ENCODE data around the gene ATF7IP2. TPM values are rescaled to one million over a fixed set of nuclear protein-coding genes. Genes with fewer than 3 reads are reported as not detected.
"Not testable (repeated sequence)": the region's sequence is repeated elsewhere in the genome, so short reads cannot be mapped to it uniquely, and the experiment has no call there.

The ATF7IP2 gene
- total and polyA plus RNA-seq, 2 donors (not counting 1 experiment from before 2014, with no cell fraction given): 0.89 to 1.2 TPM

- Histone ChIP-seq H2AFZ (ENCODE audit: low read length) (no peak overlapping the region), H3K27ac (ENCODE audit: insufficient read depth, low read length) (no peak overlapping the region), H3K9me3 (ENCODE audit: control insufficient read depth, insufficient read depth, low read depth, low read length) (no peaks in the 10 kb centered on the region), H3K9ac (ENCODE audit: insufficient read depth, low read length) (no peak overlapping the region), H3K36me3 (ENCODE audit: control insufficient read depth, insufficient read depth, low read length) (no peaks in the 10 kb centered on the region), H4K20me1 (ENCODE audit: control insufficient read depth, extremely low read depth, insufficient read depth, low read length) (no peaks in the 10 kb centered on the region), H3K4me3 (replicated peaks in 1 of 4; ENCODE audit: control extremely low read depth in 1 of 4, insufficient read depth in 1 of 4, low read depth in 3 of 4, low read length in 4 of 4) (no peak overlapping the region), H3K79me2 (ENCODE audit: control insufficient read depth, insufficient read depth, low read length) (no peaks in the 10 kb centered on the region), H3K4me2 (ENCODE audit: extremely low read depth, insufficient read depth, low read length) (no peak overlapping the region), H3K27me3 (ENCODE audit: control insufficient read depth, insufficient read depth, low read length) (no peaks in the 10 kb centered on the region), H3K4me1 (ENCODE audit: control insufficient read depth, extremely low read depth, insufficient read depth, low read length) (no peaks in the 10 kb centered on the region)
- peak in 1 of 2 donors; percentile 17 for DNase-seq (ENCODE audit: low read depth in 2 of 2)
- TF ChIP-seq CTCF (conservative IDR thresholded peaks at IDR 0.05 in 1 of 2, IDR thresholded peaks at IDR 0.05 in 1 of 2; ENCODE audit: low read depth in 1 of 2, low read length in 2 of 2) (no peak), EZH2 (IDR thresholded peaks at IDR 0.05; ENCODE audit: low read length, missing control alignments) (no peak)
These were observed 23.6 kb upstream of the ATF7IP2 start for GRCh38 chr16:10362077-10362863.

- H3K36me3 ChIP-seq (ENCODE audit: control insufficient read depth, insufficient read depth, low read length); H3K27me3 ChIP-seq (ENCODE audit: control insufficient read depth, insufficient read depth, low read length); H3K79me2 ChIP-seq (ENCODE audit: control insufficient read depth, insufficient read depth, low read length); H3K9me3 ChIP-seq (ENCODE audit: control insufficient read depth, insufficient read depth, low read depth, low read length); H4K20me1 ChIP-seq (ENCODE audit: control insufficient read depth, extremely low read depth, insufficient read depth, low read length); H3K4me3 ChIP-seq (replicated peaks in 1 of 4; ENCODE audit: control extremely low read depth in 1 of 4, insufficient read depth in 1 of 4, low read depth in 3 of 4, low read length in 4 of 4); DNase-seq (ENCODE audit: low read depth in 2 of 2); H3K27ac ChIP-seq (ENCODE audit: insufficient read depth, low read length); H3K9ac ChIP-seq (ENCODE audit: insufficient read depth, low read length); H3K4me1 ChIP-seq (ENCODE audit: control insufficient read depth, extremely low read depth, insufficient read depth, low read length); H3K4me2 ChIP-seq (ENCODE audit: extremely low read depth, insufficient read depth, low read length); H2AFZ ChIP-seq (ENCODE audit: low read length): not testable (repeated sequence)
These were observed 23.0 kb upstream of the ATF7IP2 start for GRCh38 chr16:10362864-10363197.

GRCh38 chr16:10366619-10367018, 19.2 kb upstream of the ATF7IP2 start:
- H3K36me3 ChIP-seq (ENCODE audit: control insufficient read depth, insufficient read depth, low read length); H3K9me3 ChIP-seq (ENCODE audit: control insufficient read depth, insufficient read depth, low read depth, low read length); H3K4me1 ChIP-seq (ENCODE audit: control insufficient read depth, extremely low read depth, insufficient read depth, low read length); H2AFZ ChIP-seq (ENCODE audit: low read length); DNase-seq (ENCODE audit: low read depth in 2 of 2); H3K27me3 ChIP-seq (ENCODE audit: control insufficient read depth, insufficient read depth, low read length); H3K9ac ChIP-seq (ENCODE audit: insufficient read depth, low read length); H3K79me2 ChIP-seq (ENCODE audit: control insufficient read depth, insufficient read depth, low read length); H3K4me2 ChIP-seq (ENCODE audit: extremely low read depth, insufficient read depth, low read length); H4K20me1 ChIP-seq (ENCODE audit: control insufficient read depth, extremely low read depth, insufficient read depth, low read length); H3K27ac ChIP-seq (ENCODE audit: insufficient read depth, low read length); H3K4me3 ChIP-seq (replicated peaks in 1 of 4; ENCODE audit: control extremely low read depth in 1 of 4, insufficient read depth in 1 of 4, low read depth in 3 of 4, low read length in 4 of 4): not testable (repeated sequence)

DNA sequence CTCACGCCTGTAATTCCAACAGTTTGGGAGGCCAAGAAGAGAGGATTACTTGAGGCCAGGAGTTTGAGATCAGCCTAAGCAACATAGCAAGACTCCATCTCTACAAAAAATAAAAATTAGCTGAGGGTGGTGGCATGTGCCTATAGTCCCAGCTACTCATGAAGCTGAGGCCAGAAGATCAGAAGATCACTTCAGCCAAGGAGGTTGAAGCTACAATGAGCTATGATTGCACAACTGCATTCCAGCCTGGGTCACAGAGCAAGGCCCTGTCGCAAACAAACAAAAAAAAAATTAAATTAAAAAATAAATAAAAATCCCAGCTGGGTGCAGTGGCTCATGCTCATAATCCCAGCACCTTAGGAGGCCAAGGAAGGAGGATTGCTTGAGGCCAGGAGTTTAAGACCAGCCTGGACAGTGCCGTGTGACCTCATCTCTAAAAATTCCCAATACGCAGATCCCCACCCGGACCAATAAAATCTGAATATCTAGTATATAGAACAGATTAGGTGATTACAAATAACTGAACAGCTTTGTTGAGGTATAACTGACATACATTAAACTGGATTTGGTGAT, 18.2 kb upstream of the ATF7IP2 start:
- H3K79me2 ChIP-seq (ENCODE audit: control insufficient read depth, insufficient read depth, low read length): no peaks in the 10 kb centered on the region
- no peaks in the 10 kb centered on the region for H4K20me1 ChIP-seq (ENCODE audit: control insufficient read depth, extremely low read depth, insufficient read depth, low read length)
- H3K4me2 ChIP-seq (ENCODE audit: extremely low read depth, insufficient read depth, low read length): no peak overlapping the region
- no peak overlapping the region for H3K4me3 ChIP-seq (replicated peaks in 1 of 4; ENCODE audit: control extremely low read depth in 1 of 4, insufficient read depth in 1 of 4, low read depth in 3 of 4, low read length in 4 of 4)
- no peak overlapping the region for H2AFZ ChIP-seq (ENCODE audit: low read length)
- no peaks in the 10 kb centered on the region for H3K4me1 ChIP-seq (ENCODE audit: control insufficient read depth, extremely low read depth, insufficient read depth, low read length)
- H3K27ac ChIP-seq (ENCODE audit: insufficient read depth, low read length): no peak overlapping the region
- H3K27me3 ChIP-seq (ENCODE audit: control insufficient read depth, insufficient read depth, low read length): no peaks in the 10 kb centered on the region
- no peak overlapping the region for H3K9ac ChIP-seq (ENCODE audit: insufficient read depth, low read length)
- no peaks in the 10 kb centered on the region for H3K36me3 ChIP-seq (ENCODE audit: control insufficient read depth, insufficient read depth, low read length)
- no peak for TF ChIP-seq CTCF (conservative IDR thresholded peaks at IDR 0.05 in 1 of 2, IDR thresholded peaks at IDR 0.05 in 1 of 2; ENCODE audit: low read depth in 1 of 2, low read length in 2 of 2)
- no peak for TF ChIP-seq EZH2 (IDR thresholded peaks at IDR 0.05; ENCODE audit: low read length, missing control alignments)
- H3K9me3 ChIP-seq (ENCODE audit: control insufficient read depth, insufficient read depth, low read depth, low read length): no peaks in the 10 kb centered on the region
- no peak for DNase-seq (ENCODE audit: low read depth in 2 of 2)
